Neural progenitor cell (in vitro differentiated cells): ENCODE measurements around the gene MOGAT3. TPM values are rescaled to one million over a fixed set of nuclear protein-coding genes. Genes with fewer than 3 reads are reported as not detected.

ENCODE experiments used
- DNase-seq: peaks from one replicate; pipeline ENCODE4 v3.0.0-alpha.2; 2016; ENCODE audit warnings: low spot score
- H2AFZ ChIP-seq: fragments of 200-600 bp; sonication (generic); replicated peaks from 2 replicates; pipeline ENCODE4 v1.6.1; 2016; ENCODE audit warnings: antibody characterized with exemption
- H3F3A ChIP-seq: fragments of 200-600 bp; sonication (generic); 2 replicates; pipeline ENCODE4 v1.6.1; 2016; ENCODE audit warnings: antibody characterized with exemption, low read depth
- H3K27ac ChIP-seq: fragments of 200-600 bp; sonication (generic); 2 replicates; pipeline ENCODE4 v1.5.1; 2016; ENCODE audit warnings: mild to moderate bottlenecking
- H3K27me3 ChIP-seq: fragments of 200-600 bp; sonication (generic); 2 replicates; pipeline ENCODE4 v1.6.1; 2016; ENCODE audit warnings: mild to moderate bottlenecking, moderate library complexity
- H3K36me3 ChIP-seq: fragments of 200-600 bp; sonication (generic); 2 replicates; pipeline ENCODE4 v1.5.1; 2016
- H3K4me1 ChIP-seq: fragments of 200-600 bp; sonication (generic); 2 replicates; pipeline ENCODE4 v1.6.1; 2016; ENCODE audit warnings: mixed run types
- H3K4me2 ChIP-seq: fragments of 200-600 bp; sonication (generic); 2 replicates; pipeline ENCODE4 v1.6.1; 2016
- H3K4me3 ChIP-seq: fragments of 200-600 bp; sonication (generic); 2 replicates; pipeline ENCODE4 v1.5.1; 2016
- H3K79me2 ChIP-seq: fragments of 200-600 bp; sonication (generic); 2 replicates; pipeline ENCODE4 v1.6.1; 2016; ENCODE audit warnings: low read depth
- H3K9ac ChIP-seq: fragments of 200-600 bp; sonication (generic); 2 replicates; pipeline ENCODE4 v1.6.1; 2016
- H3K9me3 ChIP-seq: fragments of 200-600 bp; sonication (generic); 2 replicates; pipeline ENCODE4 v1.5.1; 2016; ENCODE audit warnings: low read depth
- H4K20me1 ChIP-seq: fragments of 200-600 bp; sonication (generic); 2 replicates; pipeline ENCODE4 v1.6.1; 2016; ENCODE audit warnings: low read depth
- H3K27ac Mint-ChIP-seq: 3 replicates; pipeline ENCODE4 v1.8.0; 2021; ENCODE audit warnings: mixed read lengths
- H3K27me3 Mint-ChIP-seq: 2 replicates; pipeline ENCODE4 v1.8.0; 2022; ENCODE audit warnings: low read depth, mild to moderate bottlenecking, inconsistent platforms, moderate library complexity, mixed read lengths; ENCODE audit not compliant: insufficient read depth
- H3K36me3 Mint-ChIP-seq: 3 replicates; pipeline ENCODE4 v1.8.0; 2021; ENCODE audit warnings: mixed read lengths
- H3K4me1 Mint-ChIP-seq: 3 replicates; pipeline ENCODE4 v1.8.0; 2021; ENCODE audit warnings: mixed read lengths
- H3K4me3 Mint-ChIP-seq: 3 replicates; pipeline ENCODE4 v1.8.0; 2021; ENCODE audit warnings: mild to moderate bottlenecking, moderate library complexity, mixed read lengths
- H3K9me3 Mint-ChIP-seq: 3 replicates; pipeline ENCODE4 v1.8.0; 2020; ENCODE audit warnings: mixed read lengths
- CTCF ChIP-seq: fragments of 200-600 bp; sonication (generic); IDR thresholded peaks from 2 replicates; pipeline ENCODE4 v1.5.1; 2017; ENCODE audit warnings: antibody characterized with exemption, mild to moderate bottlenecking
- EZH2 ChIP-seq: fragments of 200-600 bp; sonication (generic); IDR thresholded peaks from 2 replicates; pipeline ENCODE4 v1.6.1; 2017; ENCODE audit warnings: antibody characterized with exemption, mild to moderate bottlenecking, moderate library complexity
- EZH2phosphoT487 ChIP-seq: fragments of 200-600 bp; sonication (generic); IDR thresholded peaks from 2 replicates; pipeline ENCODE4 v1.6.1; 2017; ENCODE audit warnings: antibody characterized with exemption
- total RNA-seq: library from RNA; depleted of rRNA; stranded (reverse); fragments of >200 nt; gene quantifications from 2 replicates; pipeline ENCODE4 v1.2.3, GENCODE V29; 2015; ENCODE audit warnings: low replicate concordance

MOGAT3 gene
- total RNA-seq, 1 donor from 2014 or later = not detected

GRCh38 chr7:101169838-101170551 lies 30.8 kb downstream of the MOGAT3 start:
- peaks cover 21% of the 10 kb centered on the region for H3F3A ChIP-seq
- peak overlapping the region; percentile 80 for H3K4me3 Mint-ChIP-seq

GRCh38 chr7:101169110-101169837 lies 31.6 kb downstream of the MOGAT3 start:
- Histone ChIP-seq H3K36me3 (no peaks in the 10 kb centered on the region), H3K9me3 (no peaks in the 10 kb centered on the region), H3K27ac (no peak overlapping the region), H3K27me3 (peaks cover 100% of the 10 kb centered on the region), H3K9ac (no peak overlapping the region), H3K4me2 (no peak overlapping the region), H3K79me2 (no peaks in the 10 kb centered on the region), H3F3A (peaks cover 14% of the 10 kb centered on the region), H3K4me1 (peaks cover 47% of the 10 kb centered on the region), H3K4me3 (no peak overlapping the region), H4K20me1 (peaks cover 78% of the 10 kb centered on the region), H2AFZ (no peak overlapping the region)
- H3K27ac Mint-ChIP-seq = no peak overlapping the region
- no peak for DNase-seq
- no peaks in the 10 kb centered on the region for H3K9me3 Mint-ChIP-seq
- no peaks in the 10 kb centered on the region for H3K36me3 Mint-ChIP-seq
- peaks cover 70% of the 10 kb centered on the region for H3K4me1 Mint-ChIP-seq
- peaks cover 84% of the 10 kb centered on the region for H3K27me3 Mint-ChIP-seq
- peak overlapping the region; percentile 80 for H3K4me3 Mint-ChIP-seq
- no peak for TF ChIP-seq EZH2phosphoT487
- TF ChIP-seq CTCF = no peak
- no peak for TF ChIP-seq EZH2

More at GRCh38 chr7:101169838-101170551, 30.8 kb downstream of the MOGAT3 start:
- Mint-ChIP-seq H3K4me1 (peaks cover 67% of the 10 kb centered on the region), H3K27ac (no peak overlapping the region), H3K36me3 (no peaks in the 10 kb centered on the region), H3K9me3 (no peaks in the 10 kb centered on the region), H3K27me3 (peaks cover 84% of the 10 kb centered on the region)
- peaks cover 43% of the 10 kb centered on the region for H3K4me1 ChIP-seq
- H3K79me2 ChIP-seq = no peaks in the 10 kb centered on the region
- H3K27ac ChIP-seq = no peak overlapping the region
- H3K4me2 ChIP-seq = peak overlapping the region; percentile 41
- no peak overlapping the region for H2AFZ ChIP-seq
- no peaks in the 10 kb centered on the region for H3K36me3 ChIP-seq
- H3K9ac ChIP-seq = no peak overlapping the region
- H3K27me3 ChIP-seq = peaks cover 100% of the 10 kb centered on the region
- no peaks in the 10 kb centered on the region for H3K9me3 ChIP-seq
- H3K4me3 ChIP-seq = no peak overlapping the region
- peaks cover 74% of the 10 kb centered on the region for H4K20me1 ChIP-seq
- DNase-seq = peak; percentile 81
- peak; percentile 88 for TF ChIP-seq EZH2
- TF ChIP-seq CTCF = peak; percentile 94
- peak; percentile 78 for TF ChIP-seq EZH2phosphoT487

- TF ChIP-seq EZH2phosphoT487 (no peak), CTCF (no peak), EZH2 (no peak)
- Histone ChIP-seq H3K9me3 (no peaks in the 10 kb centered on the region), H3K4me3 (no peak overlapping the region), H2AFZ (no peak overlapping the region), H3K36me3 (no peaks in the 10 kb centered on the region), H3K4me2 (no peak overlapping the region), H3F3A (peaks cover 15% of the 10 kb centered on the region), H4K20me1 (peaks cover 78% of the 10 kb centered on the region), H3K79me2 (no peaks in the 10 kb centered on the region), H3K4me1 (peaks cover 52% of the 10 kb centered on the region), H3K9ac (no peak overlapping the region), H3K27me3 (peaks cover 100% of the 10 kb centered on the region), H3K27ac (no peak overlapping the region)
- DNase-seq = no peak
- peaks cover 78% of the 10 kb centered on the region for H3K27me3 Mint-ChIP-seq
- no peak overlapping the region for H3K27ac Mint-ChIP-seq
- peaks cover 66% of the 10 kb centered on the region for H3K4me1 Mint-ChIP-seq
- H3K4me3 Mint-ChIP-seq = no peak overlapping the region
- no peaks in the 10 kb centered on the region for H3K36me3 Mint-ChIP-seq
- H3K9me3 Mint-ChIP-seq = no peaks in the 10 kb centered on the region
Measured at GRCh38 chr7:101168412-101169049, 32.3 kb downstream of the MOGAT3 start.
